Mammary epithelial cell (primary cell): Measurements from ENCODE around the gene GMPPA.
A peak's percentile ranks its signal among the peaks of the same experiment; 100 is the strongest.

ENCODE experiments used
- CTCF ChIP-seq, 2 donors: IDR thresholded peaks in 1 of 2; conservative IDR thresholded peaks in 1 of 2; 2 replicates each; pipeline ENCODE4 v1.5.1; 2011 to 2012; ENCODE audit warnings: inconsistent platforms in 2 of 2, low read length in 2 of 2, mild to moderate bottlenecking in 2 of 2, control low read depth in 1 of 2, low read depth in 1 of 2; ENCODE audit not compliant: insufficient read depth in 1 of 2; ENCODE audit errors: extremely low read depth in 1 of 2
- EZH2 ChIP-seq: IDR thresholded peaks from 2 replicates; pipeline ENCODE4 v1.6.1; 2012; ENCODE audit warnings: low read length, inconsistent platforms, borderline replicate concordance

GRCh38 chr2:219475697-219476651, 22.7 kb upstream of the GMPPA start:
- TF ChIP-seq CTCF (conservative IDR thresholded peaks at IDR 0.05 in 1 of 2, IDR thresholded peaks at IDR 0.05 in 1 of 2; ENCODE audit: extremely low read depth in 1 of 2, insufficient read depth in 1 of 2, low read depth in 1 of 2, low read length in 2 of 2) (peak; percentile 54 to 65), EZH2 (no peak)
